ENCODE data around the gene CELF4. TPM values are rescaled to one million over a fixed set of nuclear protein-coding genes. Genes with fewer than 3 reads are reported as not detected.

The CELF4 gene
- total RNA-seq, 1 donor from 2014 or later, result not detected

DNA sequence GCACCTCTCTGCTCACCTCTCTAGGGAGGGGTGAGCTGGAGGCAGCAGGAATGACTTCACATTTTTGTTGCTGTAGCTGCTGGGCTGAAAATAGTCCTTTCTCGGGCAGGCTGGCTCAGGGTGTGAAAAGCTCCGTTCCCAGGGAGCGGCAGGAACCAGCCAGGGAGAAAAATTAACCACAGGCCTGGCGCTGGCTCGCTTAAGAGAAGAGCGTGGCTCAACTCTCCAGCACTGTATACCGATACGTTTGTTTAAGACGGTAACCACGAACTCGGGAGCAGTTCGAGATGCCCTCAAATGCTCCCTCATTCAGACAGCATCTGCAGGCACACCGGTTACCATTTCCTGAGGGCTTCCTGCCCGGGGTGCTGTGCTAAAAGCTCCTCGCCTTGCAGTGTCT, 129.6 kb downstream of the CELF4 start:
- TF ChIP-seq, protein P1, sequence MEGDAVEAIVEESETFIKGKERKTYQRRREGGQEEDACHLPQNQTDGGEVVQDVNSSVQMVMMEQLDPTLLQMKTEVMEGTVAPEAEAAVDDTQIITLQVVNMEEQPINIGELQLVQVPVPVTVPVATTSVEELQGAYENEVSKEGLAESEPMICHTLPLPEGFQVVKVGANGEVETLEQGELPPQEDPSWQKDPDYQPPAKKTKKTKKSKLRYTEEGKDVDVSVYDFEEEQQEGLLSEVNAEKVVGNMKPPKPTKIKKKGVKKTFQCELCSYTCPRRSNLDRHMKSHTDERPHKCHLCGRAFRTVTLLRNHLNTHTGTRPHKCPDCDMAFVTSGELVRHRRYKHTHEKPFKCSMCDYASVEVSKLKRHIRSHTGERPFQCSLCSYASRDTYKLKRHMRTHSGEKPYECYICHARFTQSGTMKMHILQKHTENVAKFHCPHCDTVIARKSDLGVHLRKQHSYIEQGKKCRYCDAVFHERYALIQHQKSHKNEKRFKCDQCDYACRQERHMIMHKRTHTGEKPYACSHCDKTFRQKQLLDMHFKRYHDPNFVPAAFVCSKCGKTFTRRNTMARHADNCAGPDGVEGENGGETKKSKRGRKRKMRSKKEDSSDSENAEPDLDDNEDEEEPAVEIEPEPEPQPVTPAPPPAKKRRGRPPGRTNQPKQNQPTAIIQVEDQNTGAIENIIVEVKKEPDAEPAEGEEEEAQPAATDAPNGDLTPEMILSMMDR (IDR thresholded peaks at IDR 0.05; ENCODE audit: insufficient read depth, low read length, poor library complexity, severe bottlenecking), result no peak
- no peak for DNase-seq (ENCODE audit: low read depth)
- H3K4me3 ChIP-seq (ENCODE audit: low read depth, low read length), result no peak overlapping the region
- peaks cover 3% of the 10 kb centered on the region for H3K27me3 ChIP-seq (ENCODE audit: control insufficient read depth, insufficient read depth, low read length)
- H3K36me3 ChIP-seq (ENCODE audit: control insufficient read depth, insufficient read depth, low read length), result no peaks in the 10 kb centered on the region

DNA sequence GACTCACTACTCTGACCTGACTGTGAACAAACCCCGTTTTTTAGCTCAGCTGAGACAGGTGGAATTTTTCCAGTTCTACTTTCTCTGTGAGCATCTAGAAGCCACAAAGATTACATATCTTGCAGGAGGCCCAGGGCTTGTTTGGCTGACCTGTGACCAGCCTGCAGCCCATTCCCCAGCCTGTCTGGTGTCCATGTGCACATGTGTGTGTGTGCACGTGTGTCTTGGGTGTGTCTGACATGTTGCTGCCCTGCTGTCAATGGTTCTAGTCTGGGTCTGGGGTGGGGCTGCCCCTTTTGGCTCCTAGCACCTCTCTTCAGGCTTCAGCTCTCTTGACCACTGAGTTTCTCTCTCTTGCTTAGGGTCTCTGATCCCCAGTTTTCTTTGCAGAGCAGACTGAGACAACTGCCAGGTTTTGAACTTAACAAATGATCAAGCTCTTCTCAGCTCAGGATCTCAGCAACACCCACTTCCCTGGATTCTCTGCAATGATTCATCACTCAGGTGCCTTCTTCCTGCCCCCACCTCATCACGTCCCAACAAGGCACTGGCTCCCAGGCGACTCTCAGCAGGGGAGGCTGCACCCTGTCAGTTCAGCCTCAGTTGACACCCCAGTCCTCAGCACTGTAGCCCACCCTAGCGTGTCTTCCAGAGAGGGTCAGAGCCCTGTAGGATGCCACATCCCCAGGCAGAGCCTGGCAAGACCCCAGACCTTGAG, 130.3 kb downstream of the CELF4 start:
- no peak for DNase-seq (ENCODE audit: low read depth)
- H3K4me3 ChIP-seq (ENCODE audit: low read depth, low read length), result no peak overlapping the region
- H3K27me3 ChIP-seq (ENCODE audit: control insufficient read depth, insufficient read depth, low read length), result peaks cover 3% of the 10 kb centered on the region
- TF ChIP-seq, protein P1 (IDR thresholded peaks at IDR 0.05; ENCODE audit: insufficient read depth, low read length, poor library complexity, severe bottlenecking), result no peak
- no peaks in the 10 kb centered on the region for H3K36me3 ChIP-seq (ENCODE audit: control insufficient read depth, insufficient read depth, low read length)

GRCh38 chr18:37434161-37434860, 131.3 kb downstream of the CELF4 start:
- no peak overlapping the region for H3K4me3 ChIP-seq (ENCODE audit: low read depth, low read length)
- H3K27me3 ChIP-seq (ENCODE audit: control insufficient read depth, insufficient read depth, low read length), result peaks cover 3% of the 10 kb centered on the region
- TF ChIP-seq, protein P1 (IDR thresholded peaks at IDR 0.05; ENCODE audit: insufficient read depth, low read length, poor library complexity, severe bottlenecking), result no peak
- no peaks in the 10 kb centered on the region for H3K36me3 ChIP-seq (ENCODE audit: control insufficient read depth, insufficient read depth, low read length)
- DNase-seq (ENCODE audit: low read depth), result no peak

DNA sequence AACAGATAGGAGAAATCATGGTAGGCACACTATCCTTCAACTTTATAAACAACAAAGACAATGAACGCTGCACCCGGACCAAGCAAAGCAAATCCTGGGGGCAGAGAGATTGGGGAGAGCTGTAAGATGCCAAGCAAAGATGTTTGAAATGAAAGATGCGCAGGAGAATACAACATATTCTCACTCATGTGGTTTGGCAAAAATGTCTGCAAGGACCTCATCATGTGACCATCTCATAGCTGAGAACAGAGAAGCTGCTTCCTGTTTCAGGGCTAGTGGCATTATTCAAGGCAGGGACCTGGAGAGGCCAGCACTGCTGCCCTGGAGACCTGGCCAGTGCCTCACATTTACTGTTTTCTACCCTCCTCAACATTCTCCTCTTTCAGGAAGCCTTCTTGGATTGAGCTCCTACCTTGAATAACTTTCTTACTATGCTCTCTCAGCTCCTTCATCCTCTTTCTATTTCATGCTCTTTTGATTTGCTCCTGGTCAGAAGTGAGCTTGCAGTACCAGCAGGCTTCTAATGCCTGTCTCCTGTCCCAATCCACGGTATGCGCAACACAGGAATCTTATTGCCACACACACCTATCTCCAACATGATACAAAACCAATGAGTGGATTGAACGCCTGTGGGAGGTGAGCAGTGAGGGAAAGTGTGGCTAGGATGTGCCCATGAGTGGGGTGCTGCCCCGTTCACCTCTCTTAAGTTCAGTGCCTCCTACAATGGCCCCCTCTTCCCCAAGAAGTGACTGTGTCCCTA, 133.0 kb downstream of the CELF4 start:
- Histone ChIP-seq H3K4me3 (ENCODE audit: low read depth, low read length) (no peak overlapping the region), H3K27me3 (ENCODE audit: control insufficient read depth, insufficient read depth, low read length) (no peaks in the 10 kb centered on the region), H3K36me3 (ENCODE audit: control insufficient read depth, insufficient read depth, low read length) (no peaks in the 10 kb centered on the region)
- DNase-seq (ENCODE audit: low read depth), result no peak
- TF ChIP-seq, protein P1 (IDR thresholded peaks at IDR 0.05; ENCODE audit: insufficient read depth, low read length, poor library complexity, severe bottlenecking), result no peak

GRCh38 chr18:37430357-37431076, 135.1 kb downstream of the CELF4 start:
- H3K36me3 ChIP-seq (ENCODE audit: control insufficient read depth, insufficient read depth, low read length), result no peaks in the 10 kb centered on the region
- TF ChIP-seq, protein P1 (IDR thresholded peaks at IDR 0.05; ENCODE audit: insufficient read depth, low read length, poor library complexity, severe bottlenecking), result no peak
- DNase-seq (ENCODE audit: low read depth), result no peak

More at GRCh38 chr18:37430357-37431076, 135.1 kb downstream of the CELF4 start:
- Histone ChIP-seq H3K4me3 (ENCODE audit: low read depth, low read length) (no peak overlapping the region), H3K27me3 (ENCODE audit: control insufficient read depth, insufficient read depth, low read length) (no peaks in the 10 kb centered on the region)

All from kidney epithelial cell (primary cell).